ENCODE measurements around the gene CCDC66.
"Not testable (repeated sequence)": the region's sequence is repeated elsewhere in the genome, so short reads cannot be mapped to it uniquely, and the experiment has no call there.

CCDC66 gene

DNA sequence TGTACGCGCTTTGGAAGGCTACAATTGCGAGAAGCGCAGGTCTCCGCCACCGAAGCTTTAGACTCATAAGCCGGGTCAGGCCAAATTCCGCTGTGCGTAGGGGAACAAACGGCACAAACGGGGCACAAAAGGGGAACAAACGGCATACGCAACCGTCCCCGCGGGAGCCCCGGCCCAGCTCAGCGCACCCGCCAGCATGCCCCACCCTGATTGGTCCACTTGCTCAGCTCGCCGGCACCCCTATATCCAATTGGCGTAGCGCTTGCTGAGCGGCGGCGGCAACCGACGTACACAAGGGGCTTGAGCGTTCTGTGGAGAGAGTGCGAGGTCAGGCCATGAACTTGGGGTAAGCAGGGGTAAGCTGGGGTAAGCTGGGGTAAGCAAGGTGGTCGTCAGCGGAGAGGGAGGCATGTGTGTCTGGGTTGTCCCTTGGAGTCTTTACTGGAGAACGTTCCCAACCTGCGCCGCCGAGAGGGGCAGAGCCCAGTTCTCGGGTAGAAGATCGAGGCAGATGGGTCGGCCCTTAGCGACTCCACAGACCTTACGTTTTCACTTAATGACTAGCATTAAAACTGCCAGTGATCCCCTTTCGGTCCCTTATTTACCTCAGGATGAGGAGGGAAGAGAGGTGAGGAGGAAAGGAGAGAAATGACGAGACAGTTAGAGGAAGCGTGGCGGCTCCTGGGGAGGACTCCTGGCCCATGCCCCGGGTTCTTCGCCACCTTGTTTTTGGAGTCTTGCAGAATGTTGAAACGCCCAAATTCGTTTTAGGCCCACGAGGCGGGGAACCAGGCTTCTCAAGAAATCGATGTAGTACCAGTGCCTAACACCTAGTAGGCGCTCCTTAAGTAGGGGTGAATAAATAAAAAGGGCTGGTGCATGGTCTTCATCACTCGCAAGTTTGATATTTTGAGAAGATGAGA, at the start of gene CCDC66:
Gene CCDC66, plus strand, starts transcription at position 268 of the 923 bp plus-strand sequence. Its CDS starts 68 bp downstream, at position 336.
- peak; percentile 36 for DNase-seq

DNA sequence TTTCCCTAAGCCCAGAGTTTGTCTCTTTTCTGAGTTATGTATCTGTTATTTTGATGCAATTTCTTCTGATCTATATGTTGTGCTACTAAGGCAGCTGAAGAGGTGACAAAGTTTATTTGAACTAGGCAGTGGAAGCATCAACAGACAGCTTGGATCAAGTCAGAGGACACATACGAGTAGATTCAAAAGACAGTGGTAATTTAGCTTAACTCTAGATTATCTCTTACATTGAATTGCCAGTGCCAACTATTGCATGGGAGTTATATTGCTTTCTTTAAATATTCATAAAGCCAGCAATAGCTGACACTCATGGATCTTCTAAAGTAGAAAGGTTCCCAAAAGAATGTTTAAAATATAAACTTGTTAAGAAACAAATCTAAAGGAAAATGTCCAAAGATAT, 37.3 kb upstream of the CCDC66 start:
- no peak for DNase-seq

DNA sequence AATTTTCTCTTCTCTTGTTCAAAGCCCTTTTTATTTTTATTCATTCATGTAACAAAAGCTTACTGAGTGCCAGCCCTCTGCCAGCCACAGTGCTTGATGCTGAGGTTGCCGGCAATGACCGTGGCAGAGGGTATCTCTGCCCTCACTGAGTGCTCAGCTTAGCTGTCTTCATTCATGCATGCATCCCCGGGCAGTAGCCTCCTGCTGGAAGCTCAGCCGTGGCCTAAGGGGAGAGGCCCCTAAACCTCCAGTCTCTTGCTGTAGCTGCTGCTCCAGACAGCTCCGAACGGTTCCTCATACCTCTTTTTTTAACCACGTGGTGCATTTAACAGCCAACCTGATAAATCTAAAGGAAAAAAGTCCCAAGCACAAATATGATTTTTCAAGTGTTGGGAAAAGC, 34.6 kb upstream of the CCDC66 start:
- no peak for DNase-seq

DNA sequence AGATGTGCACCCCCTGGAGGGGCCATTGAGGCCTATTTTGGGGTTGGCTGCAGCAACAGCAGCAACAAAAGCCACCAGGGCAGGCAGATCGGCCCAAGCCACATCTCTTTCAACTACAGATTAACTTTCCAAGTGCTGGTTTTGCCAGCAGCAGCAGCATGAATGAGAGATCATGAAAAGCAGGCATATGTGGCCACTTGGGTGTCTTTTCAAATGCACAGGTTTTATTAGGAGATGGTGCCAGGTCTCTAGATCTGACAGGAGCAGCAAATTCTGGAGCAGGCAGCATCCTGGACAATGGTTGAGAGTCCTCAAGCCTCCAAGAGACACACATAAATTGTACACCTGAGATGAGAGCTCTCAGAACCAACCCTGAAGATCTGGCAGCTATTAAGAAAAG, 31.7 kb upstream of the CCDC66 start:
- DNase-seq = no peak

DNA sequence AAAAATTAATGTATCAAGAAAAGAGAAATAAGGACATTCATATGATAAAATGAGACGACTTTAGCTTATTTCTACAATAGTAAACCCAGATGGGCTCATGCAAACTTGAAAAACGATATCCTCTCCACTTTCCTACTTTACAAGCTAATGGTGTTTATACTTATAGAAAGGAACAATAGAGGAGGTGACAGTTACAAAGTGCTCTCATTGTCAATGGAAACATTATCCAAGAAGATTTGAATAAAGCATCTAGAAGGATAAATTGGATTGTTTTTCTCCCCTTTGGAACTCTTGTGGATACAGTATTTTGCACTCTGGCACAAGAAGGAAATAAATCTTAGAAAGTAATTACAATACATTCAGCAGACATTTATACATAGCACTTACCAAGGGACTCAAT, 20.2 kb upstream of the CCDC66 start:
- no peak for DNase-seq

DNA sequence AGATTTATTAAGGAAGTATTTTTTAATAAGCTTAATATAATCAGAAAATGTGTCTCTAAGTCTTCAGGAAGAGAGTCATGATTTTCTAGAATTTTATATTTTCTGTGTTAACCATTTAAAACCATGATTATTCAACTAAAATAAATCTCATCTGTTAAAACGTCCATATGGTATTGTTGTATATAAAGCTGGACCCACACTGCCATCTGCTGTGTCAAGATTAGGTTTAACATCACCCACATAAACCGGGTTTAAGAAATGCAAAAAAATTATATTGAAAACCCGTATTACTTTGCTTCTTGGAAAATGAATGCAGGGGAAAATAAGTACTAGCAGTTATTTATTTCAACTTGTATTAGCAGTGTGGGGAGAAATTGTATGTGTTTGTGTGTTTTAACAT, 9.5 kb upstream of the CCDC66 start:
- peak; percentile 8 for DNase-seq

- DNase-seq = no peak
These were observed 826 bp downstream of the CCDC66 start for GRCh38 chr3:56557831-56558170.

DNA sequence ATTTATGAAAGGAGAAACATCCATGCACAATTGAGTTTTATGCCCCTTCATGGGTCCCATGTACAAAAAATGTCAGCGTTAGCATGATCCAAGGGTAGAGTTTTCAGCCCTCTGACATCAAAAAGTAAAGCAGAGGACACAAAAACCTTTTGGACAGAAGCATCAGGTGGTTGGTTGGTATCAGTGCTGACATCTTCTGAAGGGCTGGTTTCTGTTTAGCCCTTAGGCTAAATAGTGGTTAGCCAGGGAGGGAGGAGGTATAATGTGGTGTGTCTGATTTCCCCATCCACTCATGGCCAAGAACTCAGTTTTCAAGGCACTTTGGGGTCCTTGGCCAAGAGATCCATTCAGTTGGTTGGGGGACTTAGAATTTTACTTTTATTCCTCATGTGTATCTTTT, 16.5 kb downstream of the CCDC66 start:
- DNase-seq = no peak

DNA sequence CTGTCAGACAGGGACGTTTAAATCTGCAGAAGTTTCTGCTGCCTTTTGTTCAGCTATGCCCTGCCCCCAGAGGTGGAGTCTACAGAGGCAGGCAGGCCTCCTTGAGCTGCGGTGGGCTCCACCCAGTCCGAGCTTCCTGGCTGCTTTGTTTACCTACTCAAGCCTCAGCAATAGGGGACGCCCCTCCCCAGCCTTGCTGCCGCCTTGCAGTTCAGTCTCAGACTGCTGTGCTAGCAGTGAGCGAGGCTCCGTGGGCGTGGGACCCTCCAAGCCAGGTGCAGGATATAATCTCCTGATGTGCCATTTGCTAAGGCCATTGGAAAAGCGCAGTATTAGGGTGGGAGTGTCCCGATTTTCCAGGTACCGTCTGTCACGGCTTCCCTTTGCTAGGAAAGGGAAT, 25.0 kb downstream of the CCDC66 start:
- DNase-seq = not testable (repeated sequence)

GRCh38 chr3:56584275-56584674, 27.3 kb downstream of the CCDC66 start:
- DNase-seq = not testable (repeated sequence)

DNA sequence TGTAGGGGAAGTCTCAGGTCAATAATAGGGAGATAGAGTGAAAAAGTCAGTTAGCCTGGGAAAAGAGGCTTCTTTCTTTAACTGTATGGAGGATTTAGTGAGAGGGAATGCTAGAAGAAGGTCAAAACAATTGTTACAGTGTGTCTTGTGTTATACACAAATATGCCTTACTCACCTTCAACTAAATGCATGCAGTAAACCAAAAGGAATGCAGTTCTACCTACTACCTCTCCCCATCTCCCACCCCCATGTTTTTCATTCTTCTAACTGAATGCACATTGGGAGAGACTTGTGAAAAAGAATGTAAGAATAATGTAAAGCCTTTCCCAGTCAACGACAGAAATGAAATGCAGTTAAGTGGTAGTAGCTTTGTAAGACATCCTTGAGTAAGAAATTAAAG, 33.8 kb downstream of the CCDC66 start:
- DNase-seq = no peak

DNA sequence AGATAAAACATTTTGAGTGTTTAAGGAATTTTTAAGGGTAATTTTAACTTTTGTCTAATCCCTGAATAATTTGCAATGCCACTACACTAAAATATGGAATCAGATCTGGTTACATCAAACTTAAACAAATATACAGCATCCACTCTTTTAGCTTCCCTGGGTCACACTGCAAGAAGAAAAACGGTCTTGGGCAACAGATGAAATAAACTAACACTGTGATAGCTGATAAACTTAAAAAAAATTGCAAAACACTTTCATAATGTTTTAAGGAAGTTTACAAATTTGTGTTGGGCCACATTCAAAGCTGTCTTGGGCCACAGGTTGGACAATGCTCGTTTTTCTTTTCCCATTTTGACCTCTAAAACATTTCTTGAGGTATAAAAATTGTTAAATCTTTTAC, 34.3 kb downstream of the CCDC66 start:
- no peak for DNase-seq

- DNase-seq = no peak
These were observed 36.6 kb downstream of the CCDC66 start for GRCh38 chr3:56593455-56594158.

DNA sequence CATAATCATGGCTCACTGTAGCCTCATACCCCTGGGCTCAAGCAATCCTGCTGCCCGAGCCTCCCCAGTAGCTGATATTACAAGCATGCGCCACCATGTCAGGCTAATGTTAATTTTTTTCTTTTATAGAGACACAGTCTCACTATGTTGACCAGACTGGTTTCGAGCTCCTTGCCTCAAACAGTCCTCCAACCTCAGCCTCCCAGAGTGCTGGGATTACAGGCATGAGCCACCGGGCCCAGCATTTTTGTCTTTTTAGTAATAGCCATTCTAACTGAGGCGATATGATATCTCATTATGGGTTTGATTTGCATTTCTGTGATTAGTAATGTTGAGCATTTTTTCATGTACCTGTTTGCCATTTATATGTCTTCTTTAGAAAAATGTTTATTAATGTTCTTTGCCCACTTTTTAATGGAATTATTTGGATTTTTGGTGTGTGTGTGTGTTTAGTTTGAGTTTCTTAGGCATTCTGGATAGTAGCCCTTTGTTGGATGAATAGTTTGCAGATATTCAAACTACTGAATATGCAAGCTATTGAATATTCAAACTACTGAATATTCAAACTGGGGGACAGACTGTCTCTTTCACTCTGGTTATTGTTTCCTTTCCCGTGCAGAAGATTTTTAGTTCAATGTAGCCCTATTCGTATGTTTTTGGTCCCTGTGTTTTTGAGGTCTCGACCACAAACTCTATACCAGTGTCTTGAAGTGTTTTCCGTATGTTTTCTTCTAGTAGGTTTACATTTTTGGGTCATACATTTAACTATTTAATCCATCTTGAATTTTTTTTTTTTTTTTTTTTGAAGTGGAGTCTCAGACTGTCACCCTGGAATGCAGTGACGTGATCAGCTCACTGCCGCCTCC, 39.2 kb downstream of the CCDC66 start:
- DNase-seq = no peak

GRCh38 chr3:56608479-56608878, 51.5 kb downstream of the CCDC66 start:
- not testable (repeated sequence) for DNase-seq

GRCh38 chr3:56610669-56611335, 53.8 kb downstream of the CCDC66 start:
- DNase-seq = no peak

DNA sequence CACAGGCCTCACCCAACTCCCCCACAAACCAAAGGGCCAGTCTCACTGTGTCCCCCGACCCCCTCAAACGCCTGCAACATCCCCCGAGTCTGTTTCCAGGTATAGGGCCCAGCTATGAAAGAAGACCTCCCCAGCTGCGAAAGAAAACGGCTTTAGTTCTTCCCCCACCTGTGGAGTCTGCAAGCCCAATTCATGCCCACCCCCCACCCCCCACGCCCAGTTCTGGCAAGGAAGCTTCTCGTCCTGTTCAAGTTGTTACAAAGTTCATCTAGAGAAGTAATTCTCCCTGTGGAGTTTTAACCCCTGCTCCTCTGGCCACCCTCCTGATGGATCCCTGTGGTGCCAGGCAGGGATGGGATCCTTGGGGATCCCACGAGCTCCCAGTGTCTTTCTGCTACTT, 54.4 kb downstream of the CCDC66 start:
- no peak for DNase-seq

- DNase-seq = no peak
These were observed 55.2 kb downstream of the CCDC66 start for GRCh38 chr3:56612146-56612545.

- no peak for DNase-seq
These were observed 56.0 kb downstream of the CCDC66 start for GRCh38 chr3:56613016-56613415.

DNA sequence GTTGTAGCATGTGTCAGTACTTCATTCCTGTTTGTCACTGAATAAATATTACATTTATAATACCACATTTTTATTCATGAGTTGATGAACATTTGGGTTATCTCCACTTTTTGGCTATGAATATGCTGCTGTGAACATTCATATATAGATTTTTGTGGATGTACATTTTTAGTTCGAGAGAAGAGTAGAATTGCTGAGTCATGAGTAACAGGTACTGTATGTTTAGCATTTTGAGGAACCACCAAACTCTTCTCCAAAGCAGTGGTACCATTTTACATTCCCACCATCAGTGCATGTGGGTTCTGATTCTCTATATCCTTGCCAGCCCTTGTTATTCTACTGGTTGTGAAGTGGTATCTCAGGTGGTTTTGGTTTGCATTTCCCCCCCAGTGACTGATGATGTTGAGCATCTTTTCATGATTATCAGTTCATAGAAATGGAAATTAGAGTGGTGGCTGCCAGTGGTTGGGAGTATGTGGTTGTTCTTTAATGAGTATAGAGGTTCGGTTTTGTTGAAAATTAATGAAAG, 59.6 kb downstream of the CCDC66 start:
- DNase-seq = no peak

GRCh38 chr3:56620371-56620770, 63.4 kb downstream of the CCDC66 start:
- no peak for DNase-seq

DNA sequence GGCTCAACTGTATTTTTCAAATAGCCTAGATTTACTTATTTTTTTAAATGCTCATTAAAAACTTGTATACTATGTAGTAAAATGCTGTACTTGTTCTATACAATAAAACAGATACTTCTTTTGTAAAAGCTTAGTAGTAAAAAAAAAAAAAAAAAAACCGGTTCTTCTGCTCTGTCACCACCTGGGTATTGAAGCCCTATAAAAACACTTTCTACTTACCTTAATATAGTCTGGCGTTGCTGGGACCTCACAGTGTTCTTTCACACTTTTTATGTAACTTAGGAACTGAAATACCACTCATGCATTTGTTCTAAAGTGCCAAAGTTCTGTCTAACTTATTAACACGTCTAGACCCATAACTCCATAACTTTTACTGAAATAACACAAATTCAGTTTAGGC, 64.7 kb downstream of the CCDC66 start:
- no peak for DNase-seq

- no peak for DNase-seq
These were observed 65.4 kb downstream of the CCDC66 start for GRCh38 chr3:56622381-56622780.

All from NCI-H1694 (cell line).